Gastrocnemius medialis (tissue), 4 donors: ENCODE results near the gene LARGE1. TPM values are rescaled to one million over a fixed set of nuclear protein-coding genes. Genes with fewer than 3 reads are reported as not detected.

Experiments used
- ATAC-seq, 2 donors: fragments of 150-250 bp; one replicate each; pipeline ENCODE4 v1.9.1; 2016
- DNase-seq, 2 donors: peaks; one replicate each; pipeline ENCODE4 v3.0.0-alpha.2; 2019
- H3K27ac ChIP-seq, 4 donors: fragments of 200-600 bp; sonication (generic); 1 replicate in 1 of 4; 2 replicates in 3 of 4; pipeline ENCODE4 v1.5.1; 2016 to 2018; ENCODE audit warnings: mild to moderate bottlenecking in 2 of 4, moderate library complexity in 1 of 4
- H3K27me3 ChIP-seq, 3 donors: fragments of 200-600 bp; sonication (generic) in 2 of 3; 1 replicate in 1 of 3; 2 replicates in 2 of 3; pipeline versions ENCODE4 v1.5.1 to v1.6.0; 2016 to 2019; ENCODE audit warnings: mild to moderate bottlenecking in 1 of 3, moderate library complexity in 1 of 3
- H3K36me3 ChIP-seq, 2 donors: fragments of 200-600 bp; sonication (generic) in 1 of 2; one replicate each; pipeline ENCODE4 v1.5.1; 2017 to 2018
- H3K4me1 ChIP-seq, 2 donors: fragments of 200-600 bp; sonication (generic) in 1 of 2; one replicate each; pipeline ENCODE4 v1.5.1; 2016 to 2017; ENCODE audit warnings: mild to moderate bottlenecking in 2 of 2
- H3K4me3 ChIP-seq, 4 donors: fragments of 200-600 bp; sonication (generic) in 3 of 4; 1 replicate in 1 of 4; 2 replicates in 3 of 4; pipeline ENCODE4 v1.5.1; 2016 to 2019; ENCODE audit warnings: mild to moderate bottlenecking in 2 of 4
- H3K9me3 ChIP-seq, 3 donors: fragments of 200-600 bp; sonication (generic) in 2 of 3; 1 replicate in 1 of 3; 2 replicates in 2 of 3; pipeline ENCODE4 v1.5.1; 2016 to 2019
- CTCF ChIP-seq, 5 experiments: fragments of 450-650 bp in 3 of 5; fragments of 200-600 bp in 2 of 5; sonication (generic) in 2 of 5; IDR thresholded peaks in 4 of 5; conservative IDR thresholded peaks in 1 of 5; 1 replicate in 4 of 5; 2 replicates in 1 of 5; pipeline ENCODE4 v1.5.1; 2016 to 2019; ENCODE audit warnings: antibody characterized with exemption in 5 of 5, mild to moderate bottlenecking in 3 of 5, moderate library complexity in 3 of 5
- POLR2A ChIP-seq, 2 donors: fragments of 450-650 bp; IDR thresholded peaks; one replicate each; pipeline ENCODE4 v1.6.1; 2017; ENCODE audit warnings: antibody characterized with exemption in 2 of 2, mild to moderate bottlenecking in 2 of 2, moderate library complexity in 2 of 2
- in situ Hi-C, 4 donors: fragments of 200-750 bp; cut with MboI; loops; one replicate each; pipeline versions ENCODE4 v1.15.0 to v1.8.0; 2017; ENCODE audit warnings: low sequenced_read_pairs in 4 of 4
- intact Hi-C: fragments of 100-400 bp; cut with DNase I; formaldehyde crosslinking; loops from one replicate; pipeline ENCODE4 v1.15.1; 2023; ENCODE audit warnings: low total_unique reads
- total RNA-seq, 4 donors: library from RNA; depleted of rRNA; stranded (reverse); fragments of >200 nt; gene quantifications; one replicate each; pipeline versions ENCODE4 v1.1.0 to v1.2.3, GENCODE V29; 2016

Gene LARGE1
- total RNA-seq, 4 donors from 2014 or later: 48.5 to 91.0 (median 68.4) TPM

- H3K27ac ChIP-seq: no peak overlapping the region
- peaks cover 0 to 15% of the 10 kb centered on the region in 2 donors for H3K4me1 ChIP-seq
- no peak for TF ChIP-seq POLR2A (IDR thresholded peaks at IDR 0.05)
- no peak for TF ChIP-seq CTCF (IDR thresholded peaks at IDR 0.05 in 4 of 5, conservative IDR thresholded peaks at IDR 0.05 in 1 of 5)
- ATAC-seq (no peak), DNase-seq (no peak)
- in situ Hi-C loops (no loop called here), intact Hi-C loops (no loop called here)
- H3K36me3 ChIP-seq: no peaks in the 10 kb centered on the region
- H3K4me3 ChIP-seq: no peak overlapping the region
- no peaks in the 10 kb centered on the region for H3K9me3 ChIP-seq
- no peaks in the 10 kb centered on the region for H3K27me3 ChIP-seq
Observed at GRCh38 chr22:33656808-33657628, 263.3 kb downstream of the LARGE1 start.

DNA sequence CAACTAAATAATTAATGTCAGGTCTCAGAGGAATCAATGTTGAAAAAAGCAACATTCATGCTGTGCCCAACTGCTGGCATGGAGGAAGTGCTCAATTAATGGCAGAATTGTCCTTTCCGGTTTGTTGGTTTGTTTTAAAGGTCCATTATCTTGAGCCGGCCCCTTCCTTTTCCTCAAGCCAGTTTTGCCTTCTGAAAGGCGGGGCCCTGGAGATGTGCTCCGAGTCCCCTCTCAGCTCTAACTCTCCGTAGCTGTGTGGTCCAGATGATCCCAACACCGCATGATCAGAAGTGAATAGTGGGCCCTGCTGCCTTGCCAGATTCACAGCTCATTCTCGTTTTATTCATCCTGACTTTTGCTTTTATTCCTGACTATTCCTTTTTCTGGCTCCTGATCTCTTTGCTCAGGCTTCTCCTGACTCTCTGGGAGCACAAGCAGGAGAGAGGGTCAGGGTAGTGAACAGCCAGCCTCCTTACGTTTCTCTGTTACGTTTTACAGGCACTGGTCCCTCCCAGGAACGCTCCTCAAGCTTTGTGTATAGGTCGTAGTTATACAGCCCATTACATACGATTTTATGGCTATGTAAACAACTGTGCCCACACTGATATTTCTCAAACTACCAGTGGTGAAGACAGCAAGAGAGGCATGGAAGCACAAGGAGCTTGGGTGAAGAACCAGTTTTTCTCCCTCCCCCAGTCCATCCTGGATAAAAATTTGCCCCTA, 265.9 kb downstream of the LARGE1 start:
- DNase-seq: no peak
- no peak overlapping the region for H3K4me3 ChIP-seq
- no peak for ATAC-seq
- no peak overlapping the region for H3K27ac ChIP-seq
- no peaks in the 10 kb centered on the region for H3K9me3 ChIP-seq
- intact Hi-C loops (no loop called here), in situ Hi-C loops (no loop called here)
- H3K27me3 ChIP-seq: no peaks in the 10 kb centered on the region
- H3K4me1 ChIP-seq: peaks cover 0 to 10% of the 10 kb centered on the region in 2 donors
- TF ChIP-seq POLR2A (IDR thresholded peaks at IDR 0.05) (no peak), CTCF (IDR thresholded peaks at IDR 0.05 in 4 of 5, conservative IDR thresholded peaks at IDR 0.05 in 1 of 5) (no peak)
- no peaks in the 10 kb centered on the region for H3K36me3 ChIP-seq

DNA sequence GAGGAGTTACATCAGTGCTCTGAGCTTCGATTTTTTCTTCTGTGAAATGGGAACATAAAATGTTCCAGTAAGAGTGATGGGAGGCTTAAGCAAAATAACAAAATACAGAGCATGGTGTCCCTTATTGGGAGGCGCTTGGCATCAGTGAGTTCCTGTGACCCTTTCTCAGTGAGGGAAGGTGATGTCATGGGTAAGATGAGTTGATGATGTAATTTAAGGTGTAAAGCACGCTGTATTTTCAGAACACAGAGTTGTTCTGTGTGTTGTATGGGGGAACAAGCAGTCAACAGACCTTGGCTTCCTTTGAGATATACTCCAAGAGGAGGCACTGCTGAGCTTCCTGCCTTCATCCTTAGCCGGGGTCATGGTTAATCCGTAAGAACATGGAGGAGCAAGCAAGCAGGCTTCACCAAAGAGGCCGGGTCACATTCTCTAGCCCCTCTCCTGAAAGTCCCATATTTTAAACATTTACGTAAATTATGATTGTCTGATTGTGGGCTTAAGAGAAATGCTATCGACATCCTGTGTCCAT, 266.7 kb downstream of the LARGE1 start:
- intact Hi-C loops: no loop called here
- TF ChIP-seq POLR2A (IDR thresholded peaks at IDR 0.05) (no peak), CTCF (IDR thresholded peaks at IDR 0.05 in 4 of 5, conservative IDR thresholded peaks at IDR 0.05 in 1 of 5) (no peak)
- peaks cover 4 to 11% of the 10 kb centered on the region in 2 donors for H3K4me1 ChIP-seq

DNA sequence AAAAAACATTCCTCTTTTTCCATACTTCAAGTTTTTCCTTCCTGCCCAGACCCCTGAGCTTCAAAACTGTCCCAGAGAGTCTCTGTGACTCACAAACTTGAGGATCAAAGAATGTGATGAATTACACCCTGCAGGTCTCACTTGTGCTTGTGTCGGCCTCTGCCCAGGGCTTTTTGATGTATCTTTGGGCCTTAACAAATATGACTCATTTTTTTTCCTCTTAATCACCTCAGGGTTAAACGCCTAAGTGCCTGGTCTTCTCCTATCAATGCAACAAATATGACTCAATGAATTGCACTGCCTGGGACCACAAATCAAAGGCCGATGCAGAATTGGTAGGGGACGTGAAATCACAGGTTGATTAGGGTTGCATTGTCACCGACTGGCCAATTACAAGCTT, 267.7 kb downstream of the LARGE1 start:
- Histone ChIP-seq H3K27me3 (no peaks in the 10 kb centered on the region), H3K4me3 (no peak overlapping the region), H3K27ac (no peak overlapping the region), H3K4me1 (peaks cover 10 to 15% of the 10 kb centered on the region in 2 donors), H3K9me3 (no peaks in the 10 kb centered on the region), H3K36me3 (no peaks in the 10 kb centered on the region)
- in situ Hi-C loops (no loop called here), intact Hi-C loops (no loop called here)
- DNase-seq (no peak), ATAC-seq (no peak)
- TF ChIP-seq CTCF (IDR thresholded peaks at IDR 0.05 in 4 of 5, conservative IDR thresholded peaks at IDR 0.05 in 1 of 5): no peak
- no peak for TF ChIP-seq POLR2A (IDR thresholded peaks at IDR 0.05)

More for the DNA sequence above, 266.7 kb downstream of the LARGE1 start:
- Histone ChIP-seq H3K9me3 (no peaks in the 10 kb centered on the region), H3K36me3 (no peaks in the 10 kb centered on the region), H3K27ac (no peak overlapping the region), H3K4me3 (no peak overlapping the region), H3K27me3 (no peaks in the 10 kb centered on the region)
- in situ Hi-C loops: no loop called here
- DNase-seq (no peak), ATAC-seq (no peak)
